ENCODE measurements around the gene ANKMY2. TPM values are rescaled to one million over a fixed set of nuclear protein-coding genes. Genes with fewer than 3 reads are reported as not detected.
A peak's percentile ranks its signal among the peaks of the same experiment; 100 is the strongest.

Gene ANKMY2
- total RNA-seq, 1 donor from 2014 or later, result 13.8 TPM

GRCh38 chr7:16656141-16656540 lies 10.6 kb upstream of the ANKMY2 start:
- no peak for DNase-seq (ENCODE audit: extremely low spot score in 2 of 2)
- intact Hi-C loops (cut with DNase I), result no loop called here
- Histone ChIP-seq H3K27me3 (no peaks in the 10 kb centered on the region), H3K27ac (no peak overlapping the region), H3K4me1 (peaks cover 40% of the 10 kb centered on the region), H3K9me3 (no peaks in the 10 kb centered on the region), H3K36me3 (no peaks in the 10 kb centered on the region), H3K4me3 (no peak overlapping the region)
- TF ChIP-seq CTCF (IDR thresholded peaks at IDR 0.05), result no peak
- TF ChIP-seq POLR2A (IDR thresholded peaks at IDR 0.05), result no peak
- no peak for TF ChIP-seq POLR2AphosphoS5 (IDR thresholded peaks at IDR 0.05; ENCODE audit: insufficient read depth in 1 of 2, low read depth in 1 of 2)

GRCh38 chr7:16655394-16655793 lies 9.8 kb upstream of the ANKMY2 start:
- H3K36me3 ChIP-seq, result no peaks in the 10 kb centered on the region
- intact Hi-C loops (cut with DNase I), result no loop called here
- DNase-seq (ENCODE audit: extremely low spot score in 2 of 2), result no peak
- H3K4me3 ChIP-seq, result no peak overlapping the region
- peaks cover 39% of the 10 kb centered on the region for H3K4me1 ChIP-seq
- H3K9me3 ChIP-seq, result no peaks in the 10 kb centered on the region
- no peak overlapping the region for H3K27ac ChIP-seq
- H3K27me3 ChIP-seq, result no peaks in the 10 kb centered on the region
- TF ChIP-seq POLR2A (IDR thresholded peaks at IDR 0.05) (no peak), CTCF (IDR thresholded peaks at IDR 0.05) (no peak), POLR2AphosphoS5 (IDR thresholded peaks at IDR 0.05; ENCODE audit: insufficient read depth in 1 of 2, low read depth in 1 of 2) (no peak)

- no peaks in the 10 kb centered on the region for H3K9me3 ChIP-seq
- H3K4me3 ChIP-seq, result no peak overlapping the region
- TF ChIP-seq POLR2AphosphoS5 (IDR thresholded peaks at IDR 0.05; ENCODE audit: insufficient read depth in 1 of 2, low read depth in 1 of 2) (peak in 1 of 2 donors; percentile 47), POLR2A (IDR thresholded peaks at IDR 0.05) (no peak), CTCF (IDR thresholded peaks at IDR 0.05) (no peak)
- H3K27me3 ChIP-seq, result no peaks in the 10 kb centered on the region
- H3K4me1 ChIP-seq, result peaks cover 57% of the 10 kb centered on the region
- intact Hi-C loops (cut with DNase I), result no loop called here
- DNase-seq (ENCODE audit: extremely low spot score in 2 of 2), result no peak
- no peak overlapping the region for H3K27ac ChIP-seq
- H3K36me3 ChIP-seq, result no peaks in the 10 kb centered on the region
Measured at GRCh38 chr7:16652888-16653287, 7.3 kb upstream of the ANKMY2 start.

- no peak for TF ChIP-seq POLR2A (IDR thresholded peaks at IDR 0.05)
- no peak for TF ChIP-seq CTCF (IDR thresholded peaks at IDR 0.05)
- no peak for TF ChIP-seq POLR2AphosphoS5 (IDR thresholded peaks at IDR 0.05; ENCODE audit: insufficient read depth in 1 of 2, low read depth in 1 of 2)
- intact Hi-C loops (cut with DNase I), result no loop called here
- Histone ChIP-seq H3K27me3 (no peaks in the 10 kb centered on the region), H3K27ac (no peak overlapping the region), H3K36me3 (no peaks in the 10 kb centered on the region), H3K4me1 (peaks cover 59% of the 10 kb centered on the region), H3K9me3 (no peaks in the 10 kb centered on the region), H3K4me3 (no peak overlapping the region)
- no peak for DNase-seq (ENCODE audit: extremely low spot score in 2 of 2)
Measured at GRCh38 chr7:16652240-16652583, 6.7 kb upstream of the ANKMY2 start.

GRCh38 chr7:16651396-16652239 lies 6.1 kb upstream of the ANKMY2 start:
- intact Hi-C loops (cut with DNase I), result no loop called here
- Histone ChIP-seq H3K36me3 (no peaks in the 10 kb centered on the region), H3K27ac (no peak overlapping the region), H3K9me3 (no peaks in the 10 kb centered on the region), H3K4me1 (peaks cover 63% of the 10 kb centered on the region), H3K4me3 (no peak overlapping the region), H3K27me3 (no peaks in the 10 kb centered on the region)
- no peak for TF ChIP-seq POLR2AphosphoS5 (IDR thresholded peaks at IDR 0.05; ENCODE audit: insufficient read depth in 1 of 2, low read depth in 1 of 2)
- no peak for TF ChIP-seq CTCF (IDR thresholded peaks at IDR 0.05)
- no peak for TF ChIP-seq POLR2A (IDR thresholded peaks at IDR 0.05)
- no peak for DNase-seq (ENCODE audit: extremely low spot score in 2 of 2)

Measured in vagina (tissue), 2 donors.